GM21381 (cell line): ENCODE results near the gene IFT88.

Experiments
- ATAC-seq: cut with Tn5 transposase; IDR thresholded peaks from one replicate; pipeline ENCODE4 v1.9.1; 2021; ENCODE audit warnings: mild to moderate bottlenecking, moderate library complexity; ENCODE audit not compliant: unreplicated experiment

Gene IFT88

GRCh38 chr13:20682061-20682460, 115.1 kb downstream of the IFT88 start:
- ATAC-seq = no peak

DNA sequence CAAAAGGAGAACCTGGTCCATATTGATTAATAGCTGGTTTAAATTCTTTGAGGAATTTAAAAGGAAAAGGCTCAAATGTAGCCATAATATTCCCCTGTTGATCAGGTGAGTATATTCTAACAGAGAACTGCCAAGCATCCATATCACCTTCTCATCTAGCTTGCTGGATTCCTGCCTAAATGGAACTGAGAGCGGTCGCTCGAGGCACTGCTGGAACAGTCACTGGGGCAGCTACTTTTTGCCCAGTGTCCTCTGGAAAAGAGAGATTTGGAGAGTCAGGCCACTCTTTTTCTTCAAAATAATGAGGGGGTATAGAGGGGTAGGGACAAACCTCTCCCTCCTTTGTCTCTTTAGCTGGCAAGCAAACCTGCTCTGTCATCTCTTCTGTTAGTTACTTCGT, 117.1 kb downstream of the IFT88 start:
- ATAC-seq = no peak

DNA sequence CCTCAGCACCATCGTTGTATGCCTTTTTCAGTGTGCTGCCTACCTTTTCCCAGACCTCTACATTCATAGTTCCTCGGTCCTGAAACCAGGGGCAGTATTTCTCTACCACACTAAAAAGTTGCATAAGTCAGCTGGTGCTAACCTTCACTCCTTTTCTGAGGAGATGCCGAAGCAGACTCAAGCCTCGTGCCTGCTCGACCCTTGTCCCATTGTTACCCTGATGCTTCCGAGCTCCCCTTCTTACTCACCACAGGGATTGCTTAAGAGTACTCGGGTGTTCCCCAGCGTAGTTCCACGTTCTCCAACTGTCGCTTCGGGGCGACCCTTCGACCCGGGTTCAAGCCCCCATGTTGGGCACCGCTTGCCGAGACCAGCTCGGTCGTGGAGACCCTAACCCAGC, 117.6 kb downstream of the IFT88 start:
- ATAC-seq = no peak

GRCh38 chr13:20685092-20685491, 118.1 kb downstream of the IFT88 start:
- ATAC-seq = no peak

DNA sequence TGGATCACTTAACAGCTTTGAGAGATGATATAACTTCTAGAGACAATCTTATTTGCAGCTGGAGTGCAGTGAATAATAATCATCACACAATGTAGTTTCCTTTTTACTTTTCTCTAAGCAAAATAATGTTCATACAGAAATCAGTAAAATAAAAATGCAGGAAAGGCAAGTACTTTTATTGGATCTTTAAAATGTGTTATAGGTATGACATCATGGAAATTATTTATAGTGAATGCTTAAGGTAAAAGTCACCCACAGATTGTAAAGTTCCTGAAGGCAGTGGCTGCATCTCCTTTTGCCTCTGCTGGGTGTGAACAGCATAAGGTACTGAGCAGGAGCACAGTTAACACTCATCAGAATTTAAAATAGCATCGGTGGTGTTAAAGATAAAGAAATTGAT, 119.2 kb downstream of the IFT88 start:
- ATAC-seq = no peak

- ATAC-seq = no peak
These were observed 120.1 kb downstream of the IFT88 start for GRCh38 chr13:20686863-20687579.

GRCh38 chr13:20689291-20689690, 122.3 kb downstream of the IFT88 start:
- no peak for ATAC-seq

GRCh38 chr13:20691616-20692015, 124.7 kb downstream of the IFT88 start:
- ATAC-seq = no peak

- no peak for ATAC-seq
These were observed 129.1 kb downstream of the IFT88 start for GRCh38 chr13:20696073-20696472.

- ATAC-seq = no peak
These were observed 132.8 kb downstream of the IFT88 start for GRCh38 chr13:20699715-20700114.

DNA sequence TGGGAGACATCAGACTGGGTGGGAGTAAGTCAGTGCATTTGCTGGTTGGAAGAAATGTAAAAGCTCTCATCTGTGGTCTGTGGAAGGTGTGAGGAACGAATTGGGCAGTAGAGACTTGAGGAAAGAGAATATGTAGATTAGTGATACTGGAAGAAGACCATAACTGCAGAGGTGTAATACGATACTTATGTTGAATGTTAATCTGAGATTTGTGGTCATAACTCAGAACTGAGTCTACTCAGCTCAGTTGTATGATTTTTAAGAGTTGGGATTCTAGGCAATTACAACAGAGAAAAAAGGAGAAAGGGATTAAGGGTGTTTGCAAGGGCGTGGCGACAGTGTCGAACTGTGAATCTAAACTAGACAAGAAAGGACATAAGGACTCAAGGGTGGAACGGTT, 133.3 kb downstream of the IFT88 start:
- no peak for ATAC-seq

- no peak for ATAC-seq
These were observed 134.5 kb downstream of the IFT88 start for GRCh38 chr13:20701461-20701860.

DNA sequence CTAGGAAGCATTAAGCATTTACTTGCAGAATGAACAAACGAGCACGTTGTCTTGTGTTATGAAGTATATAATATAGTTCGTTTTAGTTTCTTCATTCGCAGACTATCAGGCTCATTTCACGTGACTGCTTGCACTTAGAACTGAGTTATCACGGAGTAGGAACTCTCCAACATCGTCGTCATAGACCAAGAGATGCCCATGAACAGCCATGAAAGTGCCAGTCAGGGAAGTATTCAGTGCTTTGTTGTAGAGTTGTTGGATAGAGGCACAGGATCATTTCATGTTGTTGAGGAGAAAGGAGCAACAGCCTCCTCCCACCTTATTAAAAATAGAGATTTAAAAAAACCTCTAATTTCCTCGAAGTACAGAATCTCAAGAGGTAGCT, 135.6 kb downstream of the IFT88 start:
- no peak for ATAC-seq

DNA sequence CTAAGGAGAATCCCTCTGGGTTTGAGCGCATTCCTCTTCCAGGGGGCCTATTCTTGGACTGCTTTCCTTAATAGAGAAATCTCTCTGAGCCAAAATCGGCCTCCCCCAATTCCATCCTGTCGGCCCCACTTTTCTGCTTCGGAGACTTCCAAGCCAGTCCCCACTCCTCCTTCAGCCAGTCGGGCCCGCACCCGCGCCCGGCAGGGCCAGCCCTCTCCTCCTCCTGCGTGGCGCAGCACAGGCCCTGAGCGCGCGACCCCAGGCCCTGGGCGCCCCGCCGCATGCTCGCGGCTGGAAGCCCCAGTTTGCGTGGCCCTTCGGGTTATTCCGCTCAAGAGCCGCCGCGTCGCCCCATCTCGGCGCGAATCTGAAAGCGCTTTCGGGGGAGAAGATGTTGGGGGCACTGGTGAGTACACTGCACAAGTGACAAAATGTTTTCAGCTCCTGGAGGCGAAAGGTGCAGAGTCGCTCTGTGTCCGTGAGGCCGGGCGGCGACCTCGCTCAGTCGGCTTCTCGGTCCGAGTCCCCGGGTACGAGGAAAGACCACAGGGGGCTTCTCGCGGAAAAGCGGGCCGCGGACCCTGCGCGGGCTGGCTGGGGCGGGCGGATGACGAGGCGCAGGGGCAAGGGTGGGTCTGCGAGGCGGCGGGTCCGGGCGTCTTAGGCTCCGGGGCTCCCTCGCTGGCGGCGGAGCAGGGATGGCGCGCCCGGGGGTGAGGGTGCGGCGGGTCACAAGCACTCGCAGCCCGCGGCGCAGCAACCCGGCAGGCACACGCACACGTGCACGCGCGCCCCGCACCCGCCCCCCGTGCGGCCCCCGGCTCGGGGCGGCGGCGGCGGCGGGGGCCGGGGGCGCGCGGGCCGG, 136.2 kb downstream of the IFT88 start, which contains the start of gene IL17D:
IL17D (plus strand) TSS at position 785 of the 865 bp plus-strand sequence. CDS start 303 bp downstream, outside the sequence.
- ATAC-seq = peak; percentile 23

DNA sequence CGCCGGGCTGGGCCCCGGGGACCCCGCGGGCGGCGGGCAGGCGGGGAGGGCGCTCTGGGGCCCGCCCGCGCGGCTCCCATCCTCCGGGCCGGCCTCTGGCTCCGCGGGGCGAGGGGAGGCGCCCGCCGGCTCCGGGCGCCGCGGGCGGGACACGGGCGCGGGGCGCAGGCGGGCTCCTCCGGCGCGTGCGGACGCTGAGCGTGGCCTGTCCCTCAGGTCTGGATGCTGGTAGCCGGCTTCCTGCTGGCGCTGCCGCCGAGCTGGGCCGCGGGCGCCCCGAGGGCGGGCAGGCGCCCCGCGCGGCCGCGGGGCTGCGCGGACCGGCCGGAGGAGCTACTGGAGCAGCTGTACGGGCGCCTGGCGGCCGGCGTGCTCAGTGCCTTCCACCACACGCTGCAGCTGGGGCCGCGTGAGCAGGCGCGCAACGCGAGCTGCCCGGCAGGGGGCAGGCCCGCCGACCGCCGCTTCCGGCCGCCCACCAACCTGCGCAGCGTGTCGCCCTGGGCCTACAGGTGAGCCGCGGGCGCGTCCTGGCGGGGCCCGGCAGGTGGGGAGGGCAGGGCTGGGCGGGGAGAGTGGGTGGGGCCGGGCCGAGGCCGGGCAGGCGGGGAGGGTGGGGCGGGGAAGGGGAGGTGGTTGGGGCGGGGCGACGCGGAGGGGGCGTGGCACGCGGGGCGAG, 137.0 kb downstream of the IFT88 start:
- peak; percentile 89 for ATAC-seq

DNA sequence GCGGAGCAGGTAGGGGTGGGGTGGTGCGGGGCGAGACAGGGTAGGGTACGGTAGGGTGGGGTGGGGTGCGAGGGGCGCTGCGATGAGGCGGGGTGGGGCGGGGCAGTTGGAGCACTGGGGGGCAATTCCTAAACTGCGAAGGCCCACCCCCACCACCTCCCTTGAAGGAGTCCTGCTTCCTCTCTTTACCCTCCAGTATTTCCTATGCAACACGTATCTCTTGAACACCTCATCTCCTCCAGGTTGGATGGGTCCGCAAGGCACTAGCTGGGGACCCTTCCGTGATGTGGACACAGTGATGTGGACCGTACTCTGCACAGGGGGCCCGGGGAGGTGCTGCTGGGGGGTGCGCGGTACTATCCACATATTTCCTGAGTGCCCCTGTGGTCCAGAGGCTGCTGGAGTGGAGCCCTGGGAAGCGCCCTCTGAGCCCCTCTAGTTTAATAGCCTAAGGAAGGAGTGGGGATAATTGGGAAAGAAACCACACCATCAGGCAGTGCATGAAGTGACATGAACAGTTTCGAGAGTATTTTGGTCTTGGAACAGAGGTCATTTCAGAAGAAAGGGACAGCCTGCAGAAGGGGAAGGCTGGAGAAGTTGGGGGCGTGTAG, 137.6 kb downstream of the IFT88 start:
- ATAC-seq = no peak

DNA sequence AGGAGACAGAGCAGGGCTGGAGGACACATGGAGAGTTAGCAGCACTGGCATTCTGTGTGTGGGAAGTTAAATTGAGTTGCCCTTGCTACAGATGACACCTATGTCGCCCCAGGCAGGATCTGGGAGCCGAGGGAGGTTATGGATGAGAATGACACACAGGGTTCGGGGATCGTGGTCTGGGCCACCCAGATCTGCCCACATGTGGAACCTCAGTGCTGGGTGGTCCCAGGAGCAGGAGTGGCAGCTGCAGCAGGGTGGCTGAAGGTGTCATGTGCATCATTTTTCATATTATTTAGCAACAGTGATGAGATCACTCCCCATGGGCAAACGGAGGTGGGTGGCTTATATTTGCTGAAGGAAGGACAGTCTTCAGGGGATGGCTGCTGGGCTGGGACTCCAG, 139.7 kb downstream of the IFT88 start:
- no peak for ATAC-seq

- no peak for ATAC-seq
These were observed 141.3 kb downstream of the IFT88 start for GRCh38 chr13:20708216-20708615.

DNA sequence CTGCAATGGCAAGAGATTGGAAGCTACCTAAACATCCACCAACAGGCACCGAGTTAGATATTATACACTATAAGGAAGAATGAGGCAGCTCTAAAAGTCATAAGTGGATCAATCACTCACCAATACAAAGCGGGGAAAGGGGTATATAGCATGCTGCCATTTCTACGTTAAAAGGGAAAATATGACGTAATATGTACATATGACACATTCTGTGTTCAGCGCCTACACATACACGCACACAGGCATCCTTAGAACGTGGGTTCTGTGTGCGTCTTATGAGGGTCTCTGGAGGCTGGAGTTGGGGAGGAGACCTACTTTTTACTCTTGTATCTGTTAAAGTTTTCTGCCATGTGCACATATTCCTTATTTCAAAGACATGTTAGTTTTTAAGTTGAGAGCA, 142.4 kb downstream of the IFT88 start:
- ATAC-seq = no peak

DNA sequence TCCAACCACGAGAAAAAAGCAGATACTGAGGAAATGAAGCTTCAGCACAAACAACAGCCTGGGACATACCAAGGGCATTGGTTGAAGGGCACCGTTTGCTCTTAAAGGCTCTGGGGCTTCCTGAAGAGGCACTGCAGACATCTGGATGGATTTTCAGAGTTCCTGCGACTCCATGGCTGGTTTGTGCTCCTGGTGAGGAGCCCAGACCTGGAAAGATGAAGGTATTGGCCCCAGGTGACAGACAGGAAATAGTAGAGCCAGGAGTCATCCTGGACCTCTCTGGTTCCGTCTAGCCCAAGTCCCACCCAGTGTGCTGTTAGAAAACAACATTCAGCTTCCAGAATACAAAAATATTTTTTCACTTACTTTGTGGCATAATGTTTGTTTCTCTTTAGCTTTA, 142.8 kb downstream of the IFT88 start:
- ATAC-seq = no peak
